GM12892 (cell line): ENCODE results near the gene SLC29A3.

Experiments used
- POLR2A ChIP-seq: IDR thresholded peaks from 2 replicates; pipeline ENCODE4 v1.6.1; 2011; ENCODE audit warnings: low read depth, low read length, control low read depth
- POLR2AphosphoS5 ChIP-seq: IDR thresholded peaks from 2 replicates; pipeline ENCODE4 v1.6.1; 2011; ENCODE audit warnings: low read depth, low read length, control low read depth
- TAF1 ChIP-seq: IDR thresholded peaks from 2 replicates; pipeline ENCODE4 v1.6.1; 2011; ENCODE audit warnings: low read depth, mild to moderate bottlenecking, control low read depth, low read length, borderline replicate concordance

DNA sequence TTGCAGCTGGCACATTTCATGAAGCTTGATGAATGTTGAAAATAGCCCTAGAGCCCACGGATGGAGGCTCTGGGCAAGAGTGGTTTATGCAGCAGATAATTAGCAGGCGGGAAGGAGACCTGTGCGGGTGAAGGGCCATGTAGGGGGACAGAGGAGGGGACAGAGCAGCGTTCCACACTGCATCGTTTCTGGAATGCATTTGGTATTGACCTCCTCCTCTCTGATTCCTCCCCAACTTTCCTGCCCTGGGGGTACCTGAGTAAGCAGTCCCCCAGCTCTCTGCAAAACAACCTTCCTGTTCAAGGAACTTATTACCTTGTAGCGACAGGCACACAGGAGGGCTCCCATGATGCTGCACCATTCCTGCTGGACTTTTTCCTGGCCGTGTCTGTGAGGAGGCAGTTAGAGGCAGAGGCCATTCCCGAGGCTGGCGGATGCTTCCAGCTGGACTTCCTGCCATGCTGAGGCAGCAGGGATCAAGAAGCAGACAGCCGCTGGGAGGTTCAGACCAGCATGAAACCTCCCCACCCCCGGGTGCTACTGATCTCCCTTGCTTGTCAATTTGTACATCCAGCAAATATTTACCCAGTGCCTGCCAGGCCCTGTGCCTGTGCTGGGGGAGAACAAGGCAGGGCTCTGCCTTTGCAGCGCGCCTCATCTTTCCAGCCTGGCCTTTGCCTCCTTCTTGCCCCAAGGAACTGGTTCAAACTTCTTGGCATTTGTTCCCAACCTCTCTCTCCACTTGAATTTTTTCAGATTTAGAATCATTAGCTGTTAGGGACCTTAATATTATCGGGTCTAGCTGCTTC, 28.7 kb downstream of the SLC29A3 start:
- TF ChIP-seq POLR2A (no peak), POLR2AphosphoS5 (no peak), TAF1 (no peak)
